Stimulated activated CD4-positive, alpha-beta T cell treated with anti-CD3 and anti-CD28 coated beads, Interleukin-2, amount 100 ng/mL, for 24 hours (primary cell): ENCODE results near the gene RBM45.

ENCODE experiments used
- DNase-seq, 2 donors: peaks; one replicate each; pipeline ENCODE4 v3.0.0-alpha.2; 2020

Gene RBM45

GRCh38 chr2:178163395-178163794 lies 51.2 kb downstream of the RBM45 start:
- DNase-seq: no peak

- DNase-seq: no peak
Measured at GRCh38 chr2:178163911-178164310, 51.7 kb downstream of the RBM45 start.

- no peak for DNase-seq
Measured at GRCh38 chr2:178173657-178174056, 61.4 kb downstream of the RBM45 start.

- DNase-seq: no peak
Measured at GRCh38 chr2:178177066-178177679, 64.9 kb downstream of the RBM45 start.
